Measurements from ENCODE around the gene USP5. TPM values are rescaled to one million over a fixed set of nuclear protein-coding genes. Genes with fewer than 3 reads are reported as not detected.

Gene USP5
- total and polyA plus RNA-seq, 2 of the 8 experiments (the other 6 are each of a cell fraction or from before 2014, with no cell fraction given) = 66.5 to 148 TPM

DNA sequence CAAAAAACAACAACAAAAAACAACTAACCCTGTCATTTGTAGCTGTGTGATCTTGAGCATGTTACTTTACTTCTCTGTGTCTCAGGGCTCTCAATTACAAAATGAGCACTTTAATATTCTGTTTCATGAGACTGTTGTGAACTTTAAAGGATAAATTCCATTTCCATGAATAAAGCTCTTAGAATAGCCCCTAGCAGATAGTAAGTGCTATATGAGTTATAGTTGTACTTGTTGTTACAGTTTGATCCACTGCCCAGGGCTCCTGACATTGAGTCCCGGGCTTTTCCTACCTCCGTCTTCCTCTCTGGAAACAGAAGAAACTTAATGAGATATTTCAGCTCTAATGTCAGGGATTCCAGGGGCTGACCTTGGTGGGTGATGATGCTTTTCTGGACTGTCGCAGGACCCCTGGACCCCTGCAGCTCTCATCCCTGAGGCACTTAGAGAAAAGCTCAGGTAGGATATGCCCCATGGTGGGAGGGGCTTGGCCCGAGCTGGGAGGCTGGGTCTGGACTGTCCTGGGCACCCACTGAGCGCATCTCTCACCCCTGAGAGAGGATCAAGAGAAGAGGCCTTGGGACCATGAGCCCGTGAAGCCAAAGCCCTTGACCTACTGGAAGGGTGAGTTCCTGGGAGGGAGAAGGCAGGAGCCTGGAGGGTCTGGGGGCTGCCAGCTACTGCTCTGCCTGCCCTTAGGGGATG is 18.6 kb upstream of the USP5 start:
- Histone ChIP-seq H3K36me3 (ENCODE audit: control insufficient read depth in 2 of 4, insufficient read depth in 4 of 4, low read length in 3 of 4) (peaks cover 22 to 57% (median 47%) of the 10 kb centered on the region in 4 experiments), H3K4me1 (replicated peaks in 1 of 4; ENCODE audit: control insufficient read depth in 3 of 4, insufficient read depth in 4 of 4, low read length in 3 of 4) (peaks cover 0 to 8% (median 4%) of the 10 kb centered on the region in 4 experiments; a peak in 5 of 7 replicates)

More for the DNA sequence above, 18.6 kb upstream of the USP5 start:
- Histone ChIP-seq H3K79me2 (ENCODE audit: control insufficient read depth in 1 of 2, insufficient read depth in 2 of 2, low read length in 2 of 2) (peaks cover 0 to 9% of the 10 kb centered on the region in 2 experiments; a peak in 1 of 4 replicates), H4K20me1 (replicated peaks in 1 of 2; ENCODE audit: control insufficient read depth in 1 of 2, insufficient read depth in 2 of 2, low read length in 2 of 2) (peaks cover 2 to 7% of the 10 kb centered on the region in 2 experiments), H3K56ac (replicated peaks; ENCODE audit: insufficient read length, low read depth, low read length) (no peak overlapping the region), H3K27me3 (replicated peaks in 1 of 4; ENCODE audit: control insufficient read depth in 3 of 4, extremely low read depth in 1 of 4, insufficient read depth in 3 of 4, low read length in 3 of 4) (no peaks in the 10 kb centered on the region), H3K14ac (ENCODE audit: insufficient read length) (no peak overlapping the region), H2BK12ac (ENCODE audit: low read depth, low read length) (no peak overlapping the region), H3K18ac (ENCODE audit: extremely low read depth, low read length) (no peak overlapping the region), H4K5ac (ENCODE audit: insufficient read length, low read depth, low read length) (no peak overlapping the region), H3K23ac (ENCODE audit: insufficient read length) (no peak overlapping the region), H2BK15ac (ENCODE audit: low read length) (no peak overlapping the region), H3K4me2 (ENCODE audit: insufficient read depth in 1 of 2, low read depth in 2 of 2, low read length in 2 of 2) (no peak overlapping the region), H4K91ac (replicated peaks; ENCODE audit: insufficient read length, low read length) (no peak overlapping the region), H3K23me2 (ENCODE audit: low read depth, low read length) (peaks cover 6% of the 10 kb centered on the region; the same call in 1 of the 2 replicates), H3K9me3 (ENCODE audit: insufficient read depth in 2 of 2, low read depth in 1 of 2, low read length in 1 of 2) (no peaks in the 10 kb centered on the region), H2AK5ac (ENCODE audit: low read depth, low read length) (no peak overlapping the region), H3K4ac (replicated peaks; ENCODE audit: insufficient read length, low read depth, low read length) (no peak overlapping the region), H2BK5ac (ENCODE audit: low read depth, low read length) (peak overlapping the region; percentile 16; the same call in 1 of the 2 replicates), H2BK20ac (ENCODE audit: low read length) (no peak overlapping the region), H2AFZ (ENCODE audit: low read length) (no peak overlapping the region), H3K79me1 (ENCODE audit: low read depth, low read length) (peaks cover 4% of the 10 kb centered on the region), H3K9ac (replicated peaks in 1 of 4; ENCODE audit: extremely low read depth in 1 of 4, low read depth in 3 of 4, low read length in 3 of 4) (no peak overlapping the region), H3K27ac (ENCODE audit: low read depth, low read length) (no peak overlapping the region), H3K4me3 (ENCODE audit: extremely low read depth in 1 of 4, insufficient read depth in 2 of 4, low read depth in 3 of 4, low read length in 4 of 4) (no peak overlapping the region), H4K8ac (ENCODE audit: extremely low read depth, insufficient read depth, low read length) (no peak overlapping the region), H2BK120ac (replicated peaks; ENCODE audit: low read depth, low read length) (no peak overlapping the region)
- TF ChIP-seq GABPA (IDR thresholded peaks at IDR 0.05; ENCODE audit: borderline replicate concordance, insufficient read depth, low read length) = no peak
- FAIRE-seq (no peak), DNase-seq (ENCODE audit: low read depth in 1 of 2, low spot score in 2 of 2) (no peak)
- ChIA-PET POLR2A (ENCODE audit: partially characterized antibody) (interaction anchor here (0.8 to 27.1 kb wide), 11 partner anchors 12 to 299 kb away, joined by 3 to 588 read pairs (median 10); partner anchors contain the start of genes C12orf57, CDCA3, GAPDH and GNB3), CTCF (ENCODE audit: partially characterized antibody) (interaction anchor here (0.8 to 23.7 kb wide), 20 partner anchors 8 to 270 kb away, joined by 3 to 532 read pairs (median 4); partner anchors contain the start of genes CD4, CDCA3, GNB3 and LAG3)
- WGBS, 2 experiments (ENCODE audit: extremely low coverage in 1 of 2, insufficient coverage in 1 of 2, insufficient read length in 1 of 2, insufficient replicate concordance in 2 of 2, low coverage in 1 of 2, low lambda C conversion rate in 2 of 2, missing lambda C conversion rate in 1 of 2) = 93% methylated on average over 6 of the region's 6 CpGs; no CpG with 5 or more reads in 1 of the 2 experiments

Measured in H1 (cell line).